ENCODE measurements around the gene MUC5B. TPM values are rescaled to one million over a fixed set of nuclear protein-coding genes. Genes with fewer than 3 reads are reported as not detected.

The MUC5B gene
- total RNA-seq, 4 donors from 2014 or later, result not detected

DNA sequence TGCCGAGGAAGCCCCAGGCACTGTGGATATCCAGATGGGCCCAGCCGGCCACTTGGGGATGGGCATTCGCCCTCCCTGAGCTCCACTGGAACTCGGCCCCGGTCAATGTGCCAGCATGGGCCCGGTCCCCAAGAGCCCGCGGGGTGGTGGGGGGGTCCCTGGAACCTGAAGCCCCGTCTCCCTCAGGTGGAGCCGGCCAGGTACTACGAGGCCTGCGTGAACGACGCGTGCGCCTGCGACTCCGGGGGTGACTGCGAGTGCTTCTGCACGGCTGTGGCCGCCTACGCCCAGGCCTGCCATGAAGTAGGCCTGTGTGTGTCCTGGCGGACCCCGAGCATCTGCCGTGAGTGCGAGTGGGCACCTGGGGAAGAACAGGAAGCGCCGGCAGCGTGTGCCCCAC lies 44.0 kb upstream of the MUC5B start:
- DNase-seq, result no peak
- Histone ChIP-seq H3K4me3 (replicated peaks in 1 of 3) (no peak overlapping the region), H3K27me3 (no peaks in the 10 kb centered on the region), H3K27ac (no peak overlapping the region), H3K4me1 (no peaks in the 10 kb centered on the region), H3K36me3 (no peaks in the 10 kb centered on the region), H3K9me3 (no peaks in the 10 kb centered on the region)
- intact Hi-C loops (cut with DNase I), result no loop called here
- no peak for TF ChIP-seq POLR2A (IDR thresholded peaks at IDR 0.05)
- TF ChIP-seq, protein P1, sequence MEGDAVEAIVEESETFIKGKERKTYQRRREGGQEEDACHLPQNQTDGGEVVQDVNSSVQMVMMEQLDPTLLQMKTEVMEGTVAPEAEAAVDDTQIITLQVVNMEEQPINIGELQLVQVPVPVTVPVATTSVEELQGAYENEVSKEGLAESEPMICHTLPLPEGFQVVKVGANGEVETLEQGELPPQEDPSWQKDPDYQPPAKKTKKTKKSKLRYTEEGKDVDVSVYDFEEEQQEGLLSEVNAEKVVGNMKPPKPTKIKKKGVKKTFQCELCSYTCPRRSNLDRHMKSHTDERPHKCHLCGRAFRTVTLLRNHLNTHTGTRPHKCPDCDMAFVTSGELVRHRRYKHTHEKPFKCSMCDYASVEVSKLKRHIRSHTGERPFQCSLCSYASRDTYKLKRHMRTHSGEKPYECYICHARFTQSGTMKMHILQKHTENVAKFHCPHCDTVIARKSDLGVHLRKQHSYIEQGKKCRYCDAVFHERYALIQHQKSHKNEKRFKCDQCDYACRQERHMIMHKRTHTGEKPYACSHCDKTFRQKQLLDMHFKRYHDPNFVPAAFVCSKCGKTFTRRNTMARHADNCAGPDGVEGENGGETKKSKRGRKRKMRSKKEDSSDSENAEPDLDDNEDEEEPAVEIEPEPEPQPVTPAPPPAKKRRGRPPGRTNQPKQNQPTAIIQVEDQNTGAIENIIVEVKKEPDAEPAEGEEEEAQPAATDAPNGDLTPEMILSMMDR (IDR thresholded peaks at IDR 0.05), result no peak
- 63 to 100% methylated on average over 2 to 3 of the region's 29 CpGs for WGBS, 2 donors

DNA sequence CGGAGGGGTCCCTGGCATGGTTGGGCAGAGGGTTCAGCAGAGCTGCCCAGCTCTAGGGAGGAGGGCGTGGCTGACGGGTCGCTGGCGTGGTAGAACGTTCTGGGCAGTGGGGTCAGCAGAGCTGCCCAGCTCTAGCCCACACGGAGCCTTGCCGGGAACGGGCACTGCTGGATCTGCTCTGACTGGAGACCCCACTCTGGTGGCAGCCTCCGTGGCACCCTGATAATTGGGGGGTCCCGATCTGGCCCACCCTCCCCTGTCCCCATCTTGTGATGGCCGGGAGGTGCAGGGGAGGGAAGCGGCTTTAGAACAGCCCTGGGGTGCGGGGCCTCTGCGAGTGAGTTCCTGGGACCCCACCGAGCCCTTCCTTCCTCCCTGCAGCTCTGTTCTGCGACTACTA lies 43.2 kb upstream of the MUC5B start:
- no peak for DNase-seq
- H3K4me1 ChIP-seq, result no peaks in the 10 kb centered on the region
- TF ChIP-seq, protein P1 (IDR thresholded peaks at IDR 0.05), result no peak
- no peak for TF ChIP-seq POLR2A (IDR thresholded peaks at IDR 0.05)
- no peaks in the 10 kb centered on the region for H3K9me3 ChIP-seq
- no peak overlapping the region for H3K27ac ChIP-seq
- H3K27me3 ChIP-seq, result no peaks in the 10 kb centered on the region
- H3K4me3 ChIP-seq (replicated peaks in 1 of 3), result no peak overlapping the region
- no peaks in the 10 kb centered on the region for H3K36me3 ChIP-seq
- 72 to 77% methylated on average over 6 to 13 of the region's 17 CpGs for WGBS, 2 donors
- intact Hi-C loops (cut with DNase I), result no loop called here

DNA sequence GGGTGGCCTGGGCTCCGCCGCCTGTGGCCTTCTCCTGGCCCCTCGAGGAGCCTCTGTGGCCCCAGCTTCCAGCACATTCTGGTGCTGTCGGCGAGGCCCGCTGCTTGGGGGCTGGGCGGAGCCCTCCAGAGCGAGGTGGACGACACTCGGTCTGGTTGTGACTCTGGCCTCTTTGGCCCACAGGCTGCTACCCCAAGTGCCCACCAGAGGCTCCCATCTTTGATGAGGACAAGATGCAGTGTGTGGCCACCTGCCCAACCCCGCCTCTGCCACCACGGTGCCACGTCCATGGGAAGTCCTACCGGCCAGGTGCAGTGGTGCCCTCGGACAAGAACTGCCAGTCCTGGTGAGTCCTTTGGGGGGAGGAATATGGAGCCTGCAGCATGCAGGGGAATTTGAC lies 42.7 kb upstream of the MUC5B start:
- intact Hi-C loops (cut with DNase I), result no loop called here
- TF ChIP-seq, protein P1 (IDR thresholded peaks at IDR 0.05), result no peak
- WGBS, 2 donors, result 86% methylated on average over 8 of the region's 15 CpGs; no CpG with 5 or more reads in 1 of the 2 donors
- no peak for DNase-seq
- no peak overlapping the region for H3K27ac ChIP-seq
- no peaks in the 10 kb centered on the region for H3K4me1 ChIP-seq
- no peaks in the 10 kb centered on the region for H3K9me3 ChIP-seq
- H3K4me3 ChIP-seq (replicated peaks in 1 of 3), result no peak overlapping the region
- H3K27me3 ChIP-seq, result no peaks in the 10 kb centered on the region
- H3K36me3 ChIP-seq, result no peaks in the 10 kb centered on the region

DNA sequence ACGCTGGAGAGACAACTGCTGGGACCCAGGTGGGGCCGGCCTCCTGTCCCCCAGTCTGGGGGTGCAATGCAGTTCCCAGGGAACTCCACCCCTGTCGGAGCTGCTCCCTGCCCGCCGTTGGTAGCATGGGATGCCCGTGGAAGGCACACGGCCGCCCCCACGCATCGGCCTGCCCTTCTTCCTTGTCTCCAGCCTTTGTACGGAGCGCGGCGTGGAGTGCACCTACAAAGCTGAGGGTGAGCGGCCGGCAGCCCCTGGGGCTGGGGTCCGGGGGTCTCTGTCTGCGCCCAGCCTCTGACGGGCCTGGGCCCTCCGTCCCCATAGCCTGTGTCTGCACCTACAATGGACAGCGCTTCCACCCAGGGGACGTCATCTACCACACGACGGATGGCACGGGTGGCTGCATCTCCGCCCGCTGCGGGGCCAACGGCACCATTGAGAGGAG lies 41.9 kb upstream of the MUC5B start:
- no peaks in the 10 kb centered on the region for H3K4me1 ChIP-seq
- no peak overlapping the region for H3K4me3 ChIP-seq (replicated peaks in 1 of 3)
- intact Hi-C loops (cut with DNase I), result no loop called here
- no peaks in the 10 kb centered on the region for H3K36me3 ChIP-seq
- 84 to 86% methylated on average over 10 to 17 of the region's 29 CpGs for WGBS, 2 donors
- no peaks in the 10 kb centered on the region for H3K27me3 ChIP-seq
- no peak for DNase-seq
- H3K27ac ChIP-seq, result no peak overlapping the region
- no peaks in the 10 kb centered on the region for H3K9me3 ChIP-seq
- no peak for TF ChIP-seq POLR2A (IDR thresholded peaks at IDR 0.05)
- TF ChIP-seq, protein P1 (IDR thresholded peaks at IDR 0.05), result no peak

DNA sequence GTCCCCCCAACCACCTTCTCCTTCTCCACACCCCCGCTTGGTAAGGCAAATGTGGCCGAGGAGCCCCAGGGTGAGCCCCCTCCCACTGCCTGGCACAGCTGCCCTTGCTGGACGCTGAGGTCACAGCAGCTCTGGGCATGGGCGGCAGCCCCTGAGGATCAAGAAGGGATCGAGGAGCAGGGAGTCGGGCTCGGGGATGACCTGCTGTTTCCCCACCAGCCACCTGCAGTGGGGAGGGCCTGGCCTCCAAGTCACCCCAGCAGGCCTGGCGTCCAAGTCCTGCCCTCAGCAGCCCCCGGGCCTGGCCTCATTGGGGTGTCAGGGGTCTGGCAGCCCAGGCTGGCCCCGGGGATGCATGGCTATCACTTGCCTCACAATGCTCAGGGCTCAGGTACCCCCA lies 41.4 kb upstream of the MUC5B start:
- Histone ChIP-seq H3K27ac (no peak overlapping the region), H3K9me3 (no peaks in the 10 kb centered on the region), H3K4me1 (no peaks in the 10 kb centered on the region), H3K4me3 (replicated peaks in 1 of 3) (no peak overlapping the region), H3K36me3 (no peaks in the 10 kb centered on the region), H3K27me3 (no peaks in the 10 kb centered on the region)
- WGBS, 2 donors, result 93 to 100% methylated on average over 1 to 2 of the region's 10 CpGs
- no peak for DNase-seq
- intact Hi-C loops (cut with DNase I), result no loop called here
- TF ChIP-seq POLR2A (IDR thresholded peaks at IDR 0.05), result no peak
- TF ChIP-seq, protein P1 (IDR thresholded peaks at IDR 0.05), result no peak
